SK-N-SH treated with all-trans-retinoic acid at 6 μM for 48 hours (cell line): ENCODE measurements around the gene ABCA7.
A peak's percentile ranks its signal among the peaks of the same experiment; 100 is the strongest.

ENCODE experiments used
- ATAC-seq: fragments of 200-7000 bp; cut with Tn5 transposase; 3 replicates; pipeline ENCODE4 v1.9.1; 2020; ENCODE audit warnings: mild to moderate bottlenecking, moderate library complexity
- ARNTL ChIP-seq: fragments of 450-650 bp; formaldehyde crosslinking; IDR thresholded peaks from 2 replicates; pipeline ENCODE4 v1.5.0; 2020; ENCODE audit warnings: low read depth, mild to moderate bottlenecking, moderate library complexity, borderline replicate concordance
- BACH2 ChIP-seq: fragments of 250-450 bp; sonication (Bioruptor Pico); IDR thresholded peaks from 2 replicates; pipeline ENCODE4 v1.9.0; 2021; ENCODE audit warnings: mild to moderate bottlenecking, borderline replicate concordance
- CSDC2 ChIP-seq: fragments of 250-450 bp; sonication (Bioruptor Pico); IDR thresholded peaks from 2 replicates; pipeline ENCODE4 v1.5.0; 2020; ENCODE audit warnings: mild to moderate bottlenecking, moderate library complexity
- ESRRG ChIP-seq: fragments of 250-450 bp; sonication (Bioruptor Pico); IDR thresholded peaks from 2 replicates; pipeline ENCODE4 v1.6.1; 2021; ENCODE audit warnings: mild to moderate bottlenecking
- GLIS3 ChIP-seq: fragments of 250-450 bp; sonication (Bioruptor Pico); IDR thresholded peaks from 2 replicates; pipeline ENCODE4 v1.5.0; 2020; ENCODE audit warnings: mild to moderate bottlenecking, moderate library complexity
- ISL1 ChIP-seq: fragments of 250-450 bp; sonication (Bioruptor Pico); IDR thresholded peaks from 2 replicates; pipeline ENCODE4 v2.1.2; 2022; ENCODE audit warnings: mild to moderate bottlenecking, moderate library complexity
- OSR1 ChIP-seq: fragments of 250-450 bp; sonication (Bioruptor Pico); IDR thresholded peaks from 2 replicates; pipeline ENCODE4 v1.8.0; 2022; ENCODE audit warnings: moderate library complexity, mild to moderate bottlenecking, inconsistent platforms
- PPARA ChIP-seq: fragments of 250-450 bp; sonication (Bioruptor Pico); IDR thresholded peaks from 2 replicates; pipeline ENCODE4 v1.5.0; 2020; ENCODE audit warnings: mild to moderate bottlenecking, borderline replicate concordance
- RARB ChIP-seq: fragments of 250-450 bp; sonication (Bioruptor Pico); IDR thresholded peaks from 2 replicates; pipeline ENCODE4 v1.8.0; 2021; ENCODE audit warnings: mild to moderate bottlenecking, moderate library complexity
- SNAI2 ChIP-seq: fragments of 250-450 bp; sonication (Bioruptor Pico); IDR thresholded peaks from 2 replicates; pipeline ENCODE4 v1.5.0; 2020; ENCODE audit warnings: mild to moderate bottlenecking, moderate library complexity
- TCF4 ChIP-seq: fragments of 250-450 bp; sonication (Bioruptor Pico); IDR thresholded peaks from 2 replicates; pipeline ENCODE4 v1.8.0; 2021; ENCODE audit warnings: mild to moderate bottlenecking, moderate library complexity, borderline replicate concordance
- TOX ChIP-seq: fragments of 250-450 bp; sonication (Bioruptor Pico); IDR thresholded peaks from 2 replicates; pipeline ENCODE4 v1.8.0; 2021; ENCODE audit warnings: mild to moderate bottlenecking, moderate library complexity, borderline replicate concordance
- ZC3H10 ChIP-seq: fragments of 250-450 bp; sonication (Bioruptor Pico); IDR thresholded peaks from 2 replicates; pipeline ENCODE4 v1.5.1; 2021; ENCODE audit warnings: mild to moderate bottlenecking, moderate library complexity
- ZFP3 ChIP-seq: fragments of 250-450 bp; sonication (Bioruptor Pico); IDR thresholded peaks from 2 replicates; pipeline ENCODE4 v1.5.0; 2020; ENCODE audit warnings: mild to moderate bottlenecking, moderate library complexity
- ZFP30 ChIP-seq: fragments of 450-650 bp; formaldehyde crosslinking; IDR thresholded peaks from 2 replicates; pipeline ENCODE4 v1.5.0; 2022; ENCODE audit warnings: mild to moderate bottlenecking, moderate library complexity
- ZNF70 ChIP-seq: fragments of 450-650 bp; formaldehyde crosslinking; IDR thresholded peaks from 2 replicates; pipeline ENCODE4 v1.5.0; 2020; ENCODE audit warnings: mild to moderate bottlenecking, moderate library complexity
- TF ChIP-seq, protein P1 (sequence below): fragments of 250-450 bp; sonication (Bioruptor Pico); IDR thresholded peaks from 2 replicates; pipeline ENCODE4 v1.5.1; 2021; ENCODE audit warnings: mild to moderate bottlenecking, moderate library complexity
- TF ChIP-seq, protein P2 (sequence below): fragments of 250-450 bp; sonication (Bioruptor Pico); IDR thresholded peaks from 2 replicates; pipeline ENCODE4 v1.8.0; 2020; ENCODE audit warnings: mild to moderate bottlenecking, moderate library complexity, borderline replicate concordance
- TF ChIP-seq, protein P3 (sequence below): fragments of 250-450 bp; sonication (Bioruptor Pico); IDR thresholded peaks from 2 replicates; pipeline ENCODE4 v1.5.1; 2020; ENCODE audit warnings: low read depth, mild to moderate bottlenecking, moderate library complexity
- TF ChIP-seq, protein P4 (sequence below): fragments of 250-450 bp; sonication (Bioruptor Pico); IDR thresholded peaks from 2 replicates; pipeline ENCODE4 v1.5.0; 2020; ENCODE audit warnings: mild to moderate bottlenecking, moderate library complexity
- TF ChIP-seq, protein P5 (sequence below): fragments of 250-450 bp; sonication (Bioruptor Pico); IDR thresholded peaks from 2 replicates; pipeline ENCODE4 v1.8.0; 2021; ENCODE audit warnings: low read depth, mild to moderate bottlenecking, moderate library complexity, borderline replicate concordance

Gene ABCA7

DNA sequence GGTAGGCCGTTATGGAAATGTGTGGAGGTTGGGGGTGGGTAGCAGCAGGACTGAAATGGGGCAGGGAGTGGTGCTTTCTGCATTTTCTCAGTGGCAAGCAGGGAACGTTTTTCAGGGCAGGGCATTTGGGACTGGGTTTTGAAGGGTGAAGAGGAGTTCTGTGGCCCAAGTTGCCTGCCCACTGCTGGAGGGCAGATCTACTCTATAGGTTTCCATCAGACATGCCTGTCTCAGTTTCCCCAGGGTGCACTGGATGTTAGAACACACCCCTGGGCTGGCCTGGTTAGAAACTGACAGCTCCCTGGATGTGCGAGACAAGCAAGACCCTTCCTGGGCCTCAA is 40.6 kb upstream of the ABCA7 start:
- TF ChIP-seq ZFP3, result peak; percentile 99
- TF ChIP-seq, protein P1, sequence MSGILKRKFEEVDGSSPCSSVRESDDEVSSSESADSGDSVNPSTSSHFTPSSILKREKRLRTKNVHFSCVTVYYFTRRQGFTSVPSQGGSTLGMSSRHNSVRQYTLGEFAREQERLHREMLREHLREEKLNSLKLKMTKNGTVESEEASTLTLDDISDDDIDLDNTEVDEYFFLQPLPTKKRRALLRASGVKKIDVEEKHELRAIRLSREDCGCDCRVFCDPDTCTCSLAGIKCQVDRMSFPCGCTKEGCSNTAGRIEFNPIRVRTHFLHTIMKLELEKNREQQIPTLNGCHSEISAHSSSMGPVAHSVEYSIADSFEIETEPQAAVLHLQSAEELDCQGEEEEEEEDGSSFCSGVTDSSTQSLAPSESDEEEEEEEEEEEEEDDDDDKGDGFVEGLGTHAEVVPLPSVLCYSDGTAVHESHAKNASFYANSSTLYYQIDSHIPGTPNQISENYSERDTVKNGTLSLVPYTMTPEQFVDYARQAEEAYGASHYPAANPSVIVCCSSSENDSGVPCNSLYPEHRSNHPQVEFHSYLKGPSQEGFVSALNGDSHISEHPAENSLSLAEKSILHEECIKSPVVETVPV (CRISPR knock-in tag), result no peak
- TF ChIP-seq, all 23 proteins: peak for 1
- ATAC-seq, result no peak

DNA sequence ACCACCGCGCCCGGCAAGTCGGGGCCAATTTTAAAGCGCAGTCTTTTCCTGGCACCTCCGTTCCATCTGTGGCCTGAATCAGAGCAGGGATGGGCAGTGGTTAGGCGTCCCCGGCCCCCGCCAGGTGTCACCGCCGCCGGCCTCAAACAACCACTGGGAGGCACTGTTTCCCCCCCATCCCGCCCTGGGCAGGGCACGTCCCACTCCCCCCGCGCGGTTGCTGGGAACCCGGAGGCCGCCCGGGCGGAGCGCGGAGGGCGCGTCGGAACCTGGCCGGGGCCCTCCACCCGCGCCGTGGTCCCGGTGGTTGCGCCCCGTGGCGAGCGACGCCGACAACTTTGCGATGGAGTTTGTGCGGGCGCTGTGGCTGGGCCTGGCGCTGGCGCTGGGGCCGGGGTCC is 39.8 kb upstream of the ABCA7 start, which contains the start of gene GRIN3B:
TSS of gene GRIN3B (plus strand) at position 325 of the 400 bp plus-strand sequence. CDS start at position 344, 19 bp downstream.
- TF ChIP-seq, protein P2, sequence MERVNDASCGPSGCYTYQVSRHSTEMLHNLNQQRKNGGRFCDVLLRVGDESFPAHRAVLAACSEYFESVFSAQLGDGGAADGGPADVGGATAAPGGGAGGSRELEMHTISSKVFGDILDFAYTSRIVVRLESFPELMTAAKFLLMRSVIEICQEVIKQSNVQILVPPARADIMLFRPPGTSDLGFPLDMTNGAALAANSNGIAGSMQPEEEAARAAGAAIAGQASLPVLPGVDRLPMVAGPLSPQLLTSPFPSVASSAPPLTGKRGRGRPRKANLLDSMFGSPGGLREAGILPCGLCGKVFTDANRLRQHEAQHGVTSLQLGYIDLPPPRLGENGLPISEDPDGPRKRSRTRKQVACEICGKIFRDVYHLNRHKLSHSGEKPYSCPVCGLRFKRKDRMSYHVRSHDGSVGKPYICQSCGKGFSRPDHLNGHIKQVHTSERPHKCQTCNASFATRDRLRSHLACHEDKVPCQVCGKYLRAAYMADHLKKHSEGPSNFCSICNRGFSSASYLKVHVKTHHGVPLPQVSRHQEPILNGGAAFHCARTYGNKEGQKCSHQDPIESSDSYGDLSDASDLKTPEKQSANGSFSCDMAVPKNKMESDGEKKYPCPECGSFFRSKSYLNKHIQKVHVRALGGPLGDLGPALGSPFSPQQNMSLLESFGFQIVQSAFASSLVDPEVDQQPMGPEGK (CRISPR knock-in tag), result no peak
- TF ChIP-seq ESRRG (CRISPR knock-in tag), result no peak
- no peak for TF ChIP-seq GLIS3 (CRISPR knock-in tag)
- no peak for TF ChIP-seq RARB (CRISPR knock-in tag)
- no peak for TF ChIP-seq TCF4 (CRISPR knock-in tag)
- no peak for TF ChIP-seq CSDC2 (CRISPR knock-in tag)
- TF ChIP-seq OSR1 (CRISPR knock-in tag), result no peak
- TF ChIP-seq, protein P3, sequence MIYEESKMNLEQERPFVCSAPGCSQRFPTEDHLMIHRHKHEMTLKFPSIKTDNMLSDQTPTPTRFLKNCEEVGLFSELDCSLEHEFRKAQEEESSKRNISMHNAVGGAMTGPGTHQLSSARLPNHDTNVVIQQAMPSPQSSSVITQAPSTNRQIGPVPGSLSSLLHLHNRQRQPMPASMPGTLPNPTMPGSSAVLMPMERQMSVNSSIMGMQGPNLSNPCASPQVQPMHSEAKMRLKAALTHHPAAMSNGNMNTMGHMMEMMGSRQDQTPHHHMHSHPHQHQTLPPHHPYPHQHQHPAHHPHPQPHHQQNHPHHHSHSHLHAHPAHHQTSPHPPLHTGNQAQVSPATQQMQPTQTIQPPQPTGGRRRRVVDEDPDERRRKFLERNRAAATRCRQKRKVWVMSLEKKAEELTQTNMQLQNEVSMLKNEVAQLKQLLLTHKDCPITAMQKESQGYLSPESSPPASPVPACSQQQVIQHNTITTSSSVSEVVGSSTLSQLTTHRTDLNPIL (CRISPR knock-in tag), result no peak
- TF ChIP-seq ARNTL (CRISPR knock-in tag), result no peak
- TF ChIP-seq TOX (CRISPR knock-in tag), result no peak
- no peak for TF ChIP-seq PPARA (CRISPR knock-in tag)
- TF ChIP-seq BACH2 (CRISPR knock-in tag), result no peak
- no peak for TF ChIP-seq ZFP30
- TF ChIP-seq, protein P4, sequence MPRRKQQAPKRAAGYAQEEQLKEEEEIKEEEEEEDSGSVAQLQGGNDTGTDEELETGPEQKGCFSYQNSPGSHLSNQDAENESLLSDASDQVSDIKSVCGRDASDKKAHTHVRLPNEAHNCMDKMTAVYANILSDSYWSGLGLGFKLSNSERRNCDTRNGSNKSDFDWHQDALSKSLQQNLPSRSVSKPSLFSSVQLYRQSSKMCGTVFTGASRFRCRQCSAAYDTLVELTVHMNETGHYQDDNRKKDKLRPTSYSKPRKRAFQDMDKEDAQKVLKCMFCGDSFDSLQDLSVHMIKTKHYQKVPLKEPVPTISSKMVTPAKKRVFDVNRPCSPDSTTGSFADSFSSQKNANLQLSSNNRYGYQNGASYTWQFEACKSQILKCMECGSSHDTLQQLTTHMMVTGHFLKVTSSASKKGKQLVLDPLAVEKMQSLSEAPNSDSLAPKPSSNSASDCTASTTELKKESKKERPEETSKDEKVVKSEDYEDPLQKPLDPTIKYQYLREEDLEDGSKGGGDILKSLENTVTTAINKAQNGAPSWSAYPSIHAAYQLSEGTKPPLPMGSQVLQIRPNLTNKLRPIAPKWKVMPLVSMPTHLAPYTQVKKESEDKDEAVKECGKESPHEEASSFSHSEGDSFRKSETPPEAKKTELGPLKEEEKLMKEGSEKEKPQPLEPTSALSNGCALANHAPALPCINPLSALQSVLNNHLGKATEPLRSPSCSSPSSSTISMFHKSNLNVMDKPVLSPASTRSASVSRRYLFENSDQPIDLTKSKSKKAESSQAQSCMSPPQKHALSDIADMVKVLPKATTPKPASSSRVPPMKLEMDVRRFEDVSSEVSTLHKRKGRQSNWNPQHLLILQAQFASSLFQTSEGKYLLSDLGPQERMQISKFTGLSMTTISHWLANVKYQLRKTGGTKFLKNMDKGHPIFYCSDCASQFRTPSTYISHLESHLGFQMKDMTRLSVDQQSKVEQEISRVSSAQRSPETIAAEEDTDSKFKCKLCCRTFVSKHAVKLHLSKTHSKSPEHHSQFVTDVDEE (CRISPR knock-in tag), result no peak
- TF ChIP-seq ZC3H10 (CRISPR knock-in tag), result no peak
- no peak for TF ChIP-seq ZFP3
- no peak for TF ChIP-seq SNAI2
- peak; percentile 9; the same call in 2 of the 3 replicates for ATAC-seq

DNA sequence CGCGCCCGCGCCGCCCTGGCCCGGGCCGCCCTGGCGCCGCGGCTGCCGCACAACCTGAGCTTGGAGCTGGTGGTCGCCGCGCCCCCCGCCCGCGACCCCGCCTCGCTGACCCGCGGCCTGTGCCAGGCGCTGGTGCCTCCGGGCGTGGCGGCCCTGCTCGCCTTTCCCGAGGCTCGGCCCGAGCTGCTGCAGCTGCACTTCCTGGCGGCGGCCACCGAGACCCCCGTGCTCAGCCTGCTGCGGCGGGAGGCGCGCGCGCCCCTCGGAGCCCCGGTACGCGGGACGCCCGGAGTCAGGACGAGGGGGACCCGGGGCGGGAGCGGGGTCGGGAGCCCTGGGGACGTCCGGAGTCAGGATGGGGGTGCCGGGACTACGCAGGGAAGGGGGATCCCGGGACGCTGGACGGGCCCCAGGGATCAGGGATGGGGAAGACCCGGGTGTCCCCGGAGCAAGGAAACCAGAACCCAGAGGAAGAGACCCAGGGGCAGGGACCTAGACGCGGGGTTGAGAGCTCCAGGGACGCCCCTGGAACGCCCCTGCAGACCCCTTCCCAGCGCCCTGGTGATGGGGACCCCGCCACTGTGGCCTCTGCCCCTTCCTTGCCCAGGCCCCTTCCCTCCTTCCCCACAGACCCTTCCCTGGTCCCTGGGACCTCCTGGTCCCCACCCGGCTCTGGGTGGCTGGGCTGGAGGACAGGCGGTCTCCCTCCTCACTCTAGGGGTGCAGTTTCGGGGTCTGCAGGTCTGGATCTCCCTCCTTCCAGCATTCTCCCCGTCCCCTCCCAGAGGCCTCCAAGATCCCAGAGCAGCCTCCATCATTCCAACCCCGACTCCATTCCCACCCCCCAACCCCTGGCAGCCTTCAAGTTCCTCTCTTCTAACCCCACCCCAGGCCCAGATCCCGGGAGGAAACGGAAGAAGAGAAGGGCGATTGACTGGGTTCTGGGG is 39.0 kb upstream of the ABCA7 start:
- TF ChIP-seq SNAI2, result no peak
- no peak for TF ChIP-seq GLIS3 (CRISPR knock-in tag)
- TF ChIP-seq TOX (CRISPR knock-in tag), result no peak
- TF ChIP-seq ZFP30, result no peak
- no peak for TF ChIP-seq ISL1
- no peak for ATAC-seq

DNA sequence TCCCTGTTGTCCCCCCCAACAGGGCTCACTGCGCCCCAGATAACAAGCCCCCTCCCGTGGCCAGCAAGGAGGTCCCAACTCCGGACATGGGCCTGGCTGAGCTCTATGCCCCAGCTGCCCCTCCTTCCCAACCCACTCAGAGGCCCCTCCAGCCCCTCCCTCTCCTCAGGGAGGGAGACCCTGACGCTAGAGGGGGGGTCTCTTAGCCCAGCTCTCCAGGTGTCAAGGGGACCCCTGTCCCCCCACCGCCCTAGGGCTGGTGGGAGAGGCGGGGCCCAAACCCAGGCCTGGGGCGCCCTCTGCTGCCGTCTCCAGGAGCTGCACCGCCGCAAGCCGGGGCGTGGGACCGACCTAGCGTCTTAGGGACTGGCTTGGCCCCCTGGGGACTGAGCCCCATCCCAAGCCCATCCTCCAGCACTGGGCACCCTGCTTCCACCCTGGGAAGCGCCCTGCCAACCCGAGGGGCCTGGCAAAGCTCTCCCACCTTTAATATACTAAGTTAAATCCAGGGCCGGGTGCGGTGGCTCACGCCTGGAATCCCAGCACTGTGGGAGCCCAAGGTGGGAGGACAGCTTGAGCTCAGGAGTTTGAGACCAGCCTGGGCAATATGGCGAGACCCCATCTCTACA is 38.3 kb upstream of the ABCA7 start:
- peak; percentile 73 for ATAC-seq
- TF ChIP-seq, protein P5, sequence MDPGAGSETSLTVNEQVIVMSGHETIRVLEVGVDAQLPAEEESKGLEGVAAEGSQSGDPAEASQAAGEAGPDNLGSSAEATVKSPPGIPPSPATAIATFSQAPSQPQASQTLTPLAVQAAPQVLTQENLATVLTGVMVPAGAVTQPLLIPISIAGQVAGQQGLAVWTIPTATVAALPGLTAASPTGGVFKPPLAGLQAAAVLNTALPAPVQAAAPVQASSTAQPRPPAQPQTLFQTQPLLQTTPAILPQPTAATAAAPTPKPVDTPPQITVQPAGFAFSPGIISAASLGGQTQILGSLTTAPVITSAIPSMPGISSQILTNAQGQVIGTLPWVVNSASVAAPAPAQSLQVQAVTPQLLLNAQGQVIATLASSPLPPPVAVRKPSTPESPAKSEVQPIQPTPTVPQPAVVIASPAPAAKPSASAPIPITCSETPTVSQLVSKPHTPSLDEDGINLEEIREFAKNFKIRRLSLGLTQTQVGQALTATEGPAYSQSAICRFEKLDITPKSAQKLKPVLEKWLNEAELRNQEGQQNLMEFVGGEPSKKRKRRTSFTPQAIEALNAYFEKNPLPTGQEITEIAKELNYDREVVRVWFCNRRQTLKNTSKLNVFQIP (CRISPR knock-in tag), result no peak
- no peak for TF ChIP-seq BACH2 (CRISPR knock-in tag)
- TF ChIP-seq RARB (CRISPR knock-in tag), result no peak
- TF ChIP-seq ZNF70, result peak; percentile 56
- no peak for TF ChIP-seq ZFP30
- TF ChIP-seq ZC3H10 (CRISPR knock-in tag), result no peak
- TF ChIP-seq CSDC2 (CRISPR knock-in tag), result no peak
- no peak for TF ChIP-seq TCF4 (CRISPR knock-in tag)
- TF ChIP-seq, protein P1 (CRISPR knock-in tag), result no peak
